ENCODE data around the gene RECK.

DNA sequence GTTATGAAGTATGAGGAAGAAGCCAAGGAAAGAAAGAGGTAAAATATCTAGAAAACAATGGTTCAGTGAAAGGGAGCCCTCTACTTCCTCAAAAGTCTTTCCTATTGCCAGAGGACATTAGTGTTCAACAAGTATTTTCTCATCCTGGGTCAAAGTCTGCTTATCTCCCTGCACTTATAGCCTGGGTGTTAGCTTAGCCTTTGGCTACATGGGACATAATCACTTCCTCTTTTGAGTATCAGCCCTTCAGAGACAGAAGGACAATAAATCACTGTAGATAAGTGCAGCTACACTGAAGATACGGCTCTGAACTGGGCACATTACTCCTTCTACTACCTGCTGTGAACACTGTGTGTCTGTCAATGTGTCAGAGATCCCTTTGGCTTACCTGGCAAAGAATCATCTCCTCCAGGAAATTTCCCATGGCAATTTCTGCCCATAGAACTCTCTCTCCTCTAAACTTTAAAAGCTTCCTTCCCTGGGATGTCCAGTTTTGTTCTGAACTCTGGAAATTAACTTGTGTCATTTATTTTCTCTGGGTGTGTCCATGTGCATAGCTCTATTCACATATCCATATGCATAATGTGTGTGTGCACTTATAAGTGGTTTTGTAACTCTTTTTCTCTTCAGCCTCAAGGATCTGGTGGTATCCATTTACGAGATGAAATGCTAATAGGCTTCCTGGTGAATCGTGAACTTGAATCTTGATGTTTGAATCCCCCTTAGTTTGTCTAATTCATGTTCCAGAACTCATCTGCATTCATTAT is 30.0 kb upstream of the RECK start:
- TF ChIP-seq CTCF (IDR thresholded peaks at IDR 0.05) (no peak), POLR2AphosphoS5 (IDR thresholded peaks at IDR 0.05; ENCODE audit: low read depth, low read length) (no peak)
